Tibial nerve (tissue), 4 donors: ENCODE data around the gene YIF1A.

ENCODE experiments used
- EP300 ChIP-seq, 2 donors: sonication (generic); formaldehyde crosslinking; IDR thresholded peaks; one replicate each; pipeline ENCODE4 v1.6.1; 2017; ENCODE audit warnings: antibody characterized with exemption in 2 of 2, mild to moderate bottlenecking in 1 of 2
- POLR2A ChIP-seq, 2 donors: fragments of 450-650 bp; IDR thresholded peaks; one replicate each; pipeline ENCODE4 v1.6.1; 2017; ENCODE audit warnings: antibody characterized with exemption in 2 of 2, mild to moderate bottlenecking in 2 of 2, moderate library complexity in 2 of 2
- TF ChIP-seq, protein P1 (sequence below), 5 experiments: fragments of 200-600 bp in 3 of 5; fragments of 450-650 bp in 2 of 5; sonication (generic) in 3 of 5; IDR thresholded peaks; one replicate each; pipeline ENCODE4 v1.5.1; 2016 to 2019; ENCODE audit warnings: antibody characterized with exemption in 5 of 5, mild to moderate bottlenecking in 3 of 5, moderate library complexity in 2 of 5

DNA sequence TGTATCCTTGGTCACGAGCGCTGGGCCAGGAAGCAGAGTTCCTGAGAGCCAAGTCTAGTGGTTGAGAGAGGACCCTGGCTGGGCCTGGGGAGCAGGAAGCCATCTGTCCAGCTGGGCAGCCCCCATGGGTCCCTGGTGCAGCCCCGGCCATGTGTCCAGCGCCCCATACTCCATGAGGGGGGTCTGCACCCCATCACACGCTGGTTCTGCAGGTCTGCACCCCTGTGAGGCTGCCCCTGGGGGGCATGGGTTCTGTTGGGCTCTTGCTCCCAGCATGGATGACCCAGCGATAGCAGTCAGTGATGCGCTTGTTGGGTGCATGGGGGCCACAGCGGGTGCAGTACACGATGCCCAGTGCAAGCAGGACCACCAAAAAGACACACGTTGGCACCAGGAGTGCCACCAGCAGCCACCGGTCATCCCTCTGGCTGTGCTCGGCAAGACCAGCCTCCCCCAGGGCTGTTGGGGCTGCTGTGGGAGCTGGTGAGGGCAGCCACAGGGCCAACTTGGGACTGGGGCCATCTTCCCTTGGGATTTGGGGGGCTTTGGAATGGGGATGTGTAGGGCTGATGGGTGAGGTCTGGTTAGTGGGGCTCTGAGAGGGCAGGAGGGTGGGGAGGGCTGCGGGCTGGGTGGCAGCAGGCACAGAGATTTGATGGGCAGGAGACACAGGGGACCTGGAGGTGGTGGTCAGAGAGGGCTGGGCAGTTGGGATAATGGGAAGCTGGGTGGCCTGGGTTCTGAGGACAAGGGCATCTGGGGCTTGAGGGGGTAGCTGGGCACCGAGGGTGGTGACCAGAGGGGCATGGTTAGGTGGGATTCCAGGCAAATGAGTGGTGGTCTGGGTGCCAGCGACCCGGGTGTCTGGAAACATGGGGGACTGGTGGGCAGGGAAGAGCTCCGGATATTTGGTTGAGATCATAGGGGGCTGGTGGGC, 25.9 kb upstream of the YIF1A start:
- TF ChIP-seq, protein P1, sequence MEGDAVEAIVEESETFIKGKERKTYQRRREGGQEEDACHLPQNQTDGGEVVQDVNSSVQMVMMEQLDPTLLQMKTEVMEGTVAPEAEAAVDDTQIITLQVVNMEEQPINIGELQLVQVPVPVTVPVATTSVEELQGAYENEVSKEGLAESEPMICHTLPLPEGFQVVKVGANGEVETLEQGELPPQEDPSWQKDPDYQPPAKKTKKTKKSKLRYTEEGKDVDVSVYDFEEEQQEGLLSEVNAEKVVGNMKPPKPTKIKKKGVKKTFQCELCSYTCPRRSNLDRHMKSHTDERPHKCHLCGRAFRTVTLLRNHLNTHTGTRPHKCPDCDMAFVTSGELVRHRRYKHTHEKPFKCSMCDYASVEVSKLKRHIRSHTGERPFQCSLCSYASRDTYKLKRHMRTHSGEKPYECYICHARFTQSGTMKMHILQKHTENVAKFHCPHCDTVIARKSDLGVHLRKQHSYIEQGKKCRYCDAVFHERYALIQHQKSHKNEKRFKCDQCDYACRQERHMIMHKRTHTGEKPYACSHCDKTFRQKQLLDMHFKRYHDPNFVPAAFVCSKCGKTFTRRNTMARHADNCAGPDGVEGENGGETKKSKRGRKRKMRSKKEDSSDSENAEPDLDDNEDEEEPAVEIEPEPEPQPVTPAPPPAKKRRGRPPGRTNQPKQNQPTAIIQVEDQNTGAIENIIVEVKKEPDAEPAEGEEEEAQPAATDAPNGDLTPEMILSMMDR (IDR thresholded peaks at IDR 0.05), result no peak
- TF ChIP-seq EP300 (IDR thresholded peaks at IDR 0.05), result no peak
- TF ChIP-seq POLR2A (IDR thresholded peaks at IDR 0.05), result no peak
